GM23338 (cell line): ENCODE measurements around the gene HOXB3.

ENCODE experiments used
- CREB1 ChIP-seq: fragments of 250-450 bp; sonication (Bioruptor Pico); IDR thresholded peaks from 2 replicates; pipeline ENCODE4 v1.5.0; 2020; ENCODE audit warnings: low read depth, mild to moderate bottlenecking, moderate library complexity
- EZH2 ChIP-seq: fragments of 200-600 bp; sonication (generic); IDR thresholded peaks from one replicate; pipeline ENCODE4 v1.8.0; 2017; ENCODE audit warnings: antibody characterized with exemption, mild to moderate bottlenecking, low read depth; ENCODE audit not compliant: unreplicated experiment
- EZH2phosphoT487 ChIP-seq: fragments of 200-600 bp; sonication (generic); IDR thresholded peaks from one replicate; pipeline ENCODE4 v1.8.1; 2018; ENCODE audit warnings: antibody characterized with exemption; ENCODE audit not compliant: unreplicated experiment
- JUNB ChIP-seq: IDR thresholded peaks from one replicate; pipeline ENCODE4 v1.6.1; 2016; ENCODE audit warnings: antibody characterized with exemption; ENCODE audit not compliant: unreplicated experiment
- NANOG ChIP-seq: IDR thresholded peaks from 2 replicates; pipeline ENCODE4 v1.6.1; 2016; ENCODE audit warnings: antibody characterized with exemption, borderline replicate concordance
- POLR2AphosphoS5 ChIP-seq: IDR thresholded peaks from 2 replicates; pipeline ENCODE4 v1.6.1; 2016; ENCODE audit warnings: antibody characterized with exemption, low read depth
- STAT1 ChIP-seq: IDR thresholded peaks from one replicate; pipeline ENCODE4 v1.6.1; 2016; ENCODE audit warnings: antibody characterized with exemption; ENCODE audit not compliant: unreplicated experiment
- ZNF331 ChIP-seq: fragments of 250-450 bp; sonication (Bioruptor Pico); IDR thresholded peaks from 2 replicates; pipeline ENCODE4 v1.5.0; 2020; ENCODE audit warnings: low read depth, mild to moderate bottlenecking, moderate library complexity
- TF ChIP-seq, protein P1 (sequence below), 2 experiments: fragments of 200-600 bp in 1 of 2; sonication (generic) in 1 of 2; conservative IDR thresholded peaks; 2 replicates each; pipeline versions ENCODE4 v1.5.1 to v1.6.1; 2016 to 2017; ENCODE audit warnings: antibody characterized with exemption in 2 of 2, low read depth in 2 of 2, mild to moderate bottlenecking in 2 of 2, moderate library complexity in 1 of 2
- TF ChIP-seq, protein P2 (sequence below): IDR thresholded peaks from one replicate; pipeline ENCODE4 v1.6.1; 2018; ENCODE audit warnings: antibody characterized with exemption; ENCODE audit not compliant: unreplicated experiment
- TF ChIP-seq, protein P3 (sequence below): IDR thresholded peaks from 2 replicates; pipeline ENCODE4 v1.6.1; 2016; ENCODE audit warnings: antibody characterized with exemption
- TF ChIP-seq, protein P4 (sequence below): fragments of 250-450 bp; sonication (Bioruptor Pico); IDR thresholded peaks from 2 replicates; pipeline ENCODE4 v1.5.0; 2020; ENCODE audit warnings: mild to moderate bottlenecking, moderate library complexity

DNA sequence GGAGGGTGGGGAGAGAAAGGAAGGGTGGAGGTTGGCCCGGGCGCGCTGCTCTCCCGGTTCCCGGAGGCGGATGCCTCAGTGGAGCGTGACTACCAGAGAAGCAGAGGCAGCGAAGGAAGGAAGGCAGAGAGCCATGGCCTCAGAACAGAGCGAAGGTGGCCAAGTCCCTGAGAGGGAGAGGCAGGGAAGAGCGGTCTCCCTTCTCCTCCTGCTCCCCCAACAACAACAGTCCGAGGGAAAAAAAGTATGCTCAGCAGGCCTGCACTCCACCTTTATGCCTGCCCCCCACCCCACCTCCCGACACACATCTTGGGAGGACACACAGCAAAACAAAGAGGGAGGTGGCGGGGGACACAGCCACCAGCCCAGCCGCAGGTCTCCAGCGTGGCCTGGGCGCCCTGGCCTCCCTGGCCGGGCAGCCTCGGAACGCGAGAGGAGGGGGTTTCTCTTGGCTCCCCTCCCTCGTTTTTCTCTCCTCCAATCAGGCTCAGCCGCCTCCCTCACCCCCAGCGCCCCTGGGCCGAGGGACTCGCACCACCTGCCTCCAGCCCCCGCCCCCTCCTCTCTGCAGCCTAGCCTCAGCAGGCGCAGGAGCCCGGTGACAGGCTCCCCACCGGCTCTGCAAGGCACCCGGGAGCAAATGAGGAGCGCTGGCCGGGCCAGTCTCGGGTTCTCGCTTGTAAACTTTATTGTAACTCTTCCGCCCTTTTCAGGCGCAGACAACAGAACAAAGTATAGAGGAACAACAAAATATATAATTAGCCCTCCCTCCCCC, 21.8 kb upstream of the HOXB3 start:
- TF ChIP-seq CREB1 (CRISPR knock-in tag) = no peak
- TF ChIP-seq, protein P1, sequence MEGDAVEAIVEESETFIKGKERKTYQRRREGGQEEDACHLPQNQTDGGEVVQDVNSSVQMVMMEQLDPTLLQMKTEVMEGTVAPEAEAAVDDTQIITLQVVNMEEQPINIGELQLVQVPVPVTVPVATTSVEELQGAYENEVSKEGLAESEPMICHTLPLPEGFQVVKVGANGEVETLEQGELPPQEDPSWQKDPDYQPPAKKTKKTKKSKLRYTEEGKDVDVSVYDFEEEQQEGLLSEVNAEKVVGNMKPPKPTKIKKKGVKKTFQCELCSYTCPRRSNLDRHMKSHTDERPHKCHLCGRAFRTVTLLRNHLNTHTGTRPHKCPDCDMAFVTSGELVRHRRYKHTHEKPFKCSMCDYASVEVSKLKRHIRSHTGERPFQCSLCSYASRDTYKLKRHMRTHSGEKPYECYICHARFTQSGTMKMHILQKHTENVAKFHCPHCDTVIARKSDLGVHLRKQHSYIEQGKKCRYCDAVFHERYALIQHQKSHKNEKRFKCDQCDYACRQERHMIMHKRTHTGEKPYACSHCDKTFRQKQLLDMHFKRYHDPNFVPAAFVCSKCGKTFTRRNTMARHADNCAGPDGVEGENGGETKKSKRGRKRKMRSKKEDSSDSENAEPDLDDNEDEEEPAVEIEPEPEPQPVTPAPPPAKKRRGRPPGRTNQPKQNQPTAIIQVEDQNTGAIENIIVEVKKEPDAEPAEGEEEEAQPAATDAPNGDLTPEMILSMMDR (conservative IDR thresholded peaks at IDR 0.05; ENCODE audit: low read depth in 2 of 2) = no peak
- no peak for TF ChIP-seq STAT1
- TF ChIP-seq POLR2AphosphoS5 = no peak
- TF ChIP-seq EZH2 = peak; percentile 89
- TF ChIP-seq, protein P2, sequence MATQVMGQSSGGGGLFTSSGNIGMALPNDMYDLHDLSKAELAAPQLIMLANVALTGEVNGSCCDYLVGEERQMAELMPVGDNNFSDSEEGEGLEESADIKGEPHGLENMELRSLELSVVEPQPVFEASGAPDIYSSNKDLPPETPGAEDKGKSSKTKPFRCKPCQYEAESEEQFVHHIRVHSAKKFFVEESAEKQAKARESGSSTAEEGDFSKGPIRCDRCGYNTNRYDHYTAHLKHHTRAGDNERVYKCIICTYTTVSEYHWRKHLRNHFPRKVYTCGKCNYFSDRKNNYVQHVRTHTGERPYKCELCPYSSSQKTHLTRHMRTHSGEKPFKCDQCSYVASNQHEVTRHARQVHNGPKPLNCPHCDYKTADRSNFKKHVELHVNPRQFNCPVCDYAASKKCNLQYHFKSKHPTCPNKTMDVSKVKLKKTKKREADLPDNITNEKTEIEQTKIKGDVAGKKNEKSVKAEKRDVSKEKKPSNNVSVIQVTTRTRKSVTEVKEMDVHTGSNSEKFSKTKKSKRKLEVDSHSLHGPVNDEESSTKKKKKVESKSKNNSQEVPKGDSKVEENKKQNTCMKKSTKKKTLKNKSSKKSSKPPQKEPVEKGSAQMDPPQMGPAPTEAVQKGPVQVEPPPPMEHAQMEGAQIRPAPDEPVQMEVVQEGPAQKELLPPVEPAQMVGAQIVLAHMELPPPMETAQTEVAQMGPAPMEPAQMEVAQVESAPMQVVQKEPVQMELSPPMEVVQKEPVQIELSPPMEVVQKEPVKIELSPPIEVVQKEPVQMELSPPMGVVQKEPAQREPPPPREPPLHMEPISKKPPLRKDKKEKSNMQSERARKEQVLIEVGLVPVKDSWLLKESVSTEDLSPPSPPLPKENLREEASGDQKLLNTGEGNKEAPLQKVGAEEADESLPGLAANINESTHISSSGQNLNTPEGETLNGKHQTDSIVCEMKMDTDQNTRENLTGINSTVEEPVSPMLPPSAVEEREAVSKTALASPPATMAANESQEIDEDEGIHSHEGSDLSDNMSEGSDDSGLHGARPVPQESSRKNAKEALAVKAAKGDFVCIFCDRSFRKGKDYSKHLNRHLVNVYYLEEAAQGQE = no peak
- TF ChIP-seq EZH2phosphoT487 = no peak
- no peak for TF ChIP-seq JUNB
- no peak for TF ChIP-seq ZNF331 (CRISPR knock-in tag)
- TF ChIP-seq NANOG = no peak
- TF ChIP-seq, protein P3, sequence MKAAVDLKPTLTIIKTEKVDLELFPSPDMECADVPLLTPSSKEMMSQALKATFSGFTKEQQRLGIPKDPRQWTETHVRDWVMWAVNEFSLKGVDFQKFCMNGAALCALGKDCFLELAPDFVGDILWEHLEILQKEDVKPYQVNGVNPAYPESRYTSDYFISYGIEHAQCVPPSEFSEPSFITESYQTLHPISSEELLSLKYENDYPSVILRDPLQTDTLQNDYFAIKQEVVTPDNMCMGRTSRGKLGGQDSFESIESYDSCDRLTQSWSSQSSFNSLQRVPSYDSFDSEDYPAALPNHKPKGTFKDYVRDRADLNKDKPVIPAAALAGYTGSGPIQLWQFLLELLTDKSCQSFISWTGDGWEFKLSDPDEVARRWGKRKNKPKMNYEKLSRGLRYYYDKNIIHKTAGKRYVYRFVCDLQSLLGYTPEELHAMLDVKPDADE = no peak
- TF ChIP-seq, protein P4, sequence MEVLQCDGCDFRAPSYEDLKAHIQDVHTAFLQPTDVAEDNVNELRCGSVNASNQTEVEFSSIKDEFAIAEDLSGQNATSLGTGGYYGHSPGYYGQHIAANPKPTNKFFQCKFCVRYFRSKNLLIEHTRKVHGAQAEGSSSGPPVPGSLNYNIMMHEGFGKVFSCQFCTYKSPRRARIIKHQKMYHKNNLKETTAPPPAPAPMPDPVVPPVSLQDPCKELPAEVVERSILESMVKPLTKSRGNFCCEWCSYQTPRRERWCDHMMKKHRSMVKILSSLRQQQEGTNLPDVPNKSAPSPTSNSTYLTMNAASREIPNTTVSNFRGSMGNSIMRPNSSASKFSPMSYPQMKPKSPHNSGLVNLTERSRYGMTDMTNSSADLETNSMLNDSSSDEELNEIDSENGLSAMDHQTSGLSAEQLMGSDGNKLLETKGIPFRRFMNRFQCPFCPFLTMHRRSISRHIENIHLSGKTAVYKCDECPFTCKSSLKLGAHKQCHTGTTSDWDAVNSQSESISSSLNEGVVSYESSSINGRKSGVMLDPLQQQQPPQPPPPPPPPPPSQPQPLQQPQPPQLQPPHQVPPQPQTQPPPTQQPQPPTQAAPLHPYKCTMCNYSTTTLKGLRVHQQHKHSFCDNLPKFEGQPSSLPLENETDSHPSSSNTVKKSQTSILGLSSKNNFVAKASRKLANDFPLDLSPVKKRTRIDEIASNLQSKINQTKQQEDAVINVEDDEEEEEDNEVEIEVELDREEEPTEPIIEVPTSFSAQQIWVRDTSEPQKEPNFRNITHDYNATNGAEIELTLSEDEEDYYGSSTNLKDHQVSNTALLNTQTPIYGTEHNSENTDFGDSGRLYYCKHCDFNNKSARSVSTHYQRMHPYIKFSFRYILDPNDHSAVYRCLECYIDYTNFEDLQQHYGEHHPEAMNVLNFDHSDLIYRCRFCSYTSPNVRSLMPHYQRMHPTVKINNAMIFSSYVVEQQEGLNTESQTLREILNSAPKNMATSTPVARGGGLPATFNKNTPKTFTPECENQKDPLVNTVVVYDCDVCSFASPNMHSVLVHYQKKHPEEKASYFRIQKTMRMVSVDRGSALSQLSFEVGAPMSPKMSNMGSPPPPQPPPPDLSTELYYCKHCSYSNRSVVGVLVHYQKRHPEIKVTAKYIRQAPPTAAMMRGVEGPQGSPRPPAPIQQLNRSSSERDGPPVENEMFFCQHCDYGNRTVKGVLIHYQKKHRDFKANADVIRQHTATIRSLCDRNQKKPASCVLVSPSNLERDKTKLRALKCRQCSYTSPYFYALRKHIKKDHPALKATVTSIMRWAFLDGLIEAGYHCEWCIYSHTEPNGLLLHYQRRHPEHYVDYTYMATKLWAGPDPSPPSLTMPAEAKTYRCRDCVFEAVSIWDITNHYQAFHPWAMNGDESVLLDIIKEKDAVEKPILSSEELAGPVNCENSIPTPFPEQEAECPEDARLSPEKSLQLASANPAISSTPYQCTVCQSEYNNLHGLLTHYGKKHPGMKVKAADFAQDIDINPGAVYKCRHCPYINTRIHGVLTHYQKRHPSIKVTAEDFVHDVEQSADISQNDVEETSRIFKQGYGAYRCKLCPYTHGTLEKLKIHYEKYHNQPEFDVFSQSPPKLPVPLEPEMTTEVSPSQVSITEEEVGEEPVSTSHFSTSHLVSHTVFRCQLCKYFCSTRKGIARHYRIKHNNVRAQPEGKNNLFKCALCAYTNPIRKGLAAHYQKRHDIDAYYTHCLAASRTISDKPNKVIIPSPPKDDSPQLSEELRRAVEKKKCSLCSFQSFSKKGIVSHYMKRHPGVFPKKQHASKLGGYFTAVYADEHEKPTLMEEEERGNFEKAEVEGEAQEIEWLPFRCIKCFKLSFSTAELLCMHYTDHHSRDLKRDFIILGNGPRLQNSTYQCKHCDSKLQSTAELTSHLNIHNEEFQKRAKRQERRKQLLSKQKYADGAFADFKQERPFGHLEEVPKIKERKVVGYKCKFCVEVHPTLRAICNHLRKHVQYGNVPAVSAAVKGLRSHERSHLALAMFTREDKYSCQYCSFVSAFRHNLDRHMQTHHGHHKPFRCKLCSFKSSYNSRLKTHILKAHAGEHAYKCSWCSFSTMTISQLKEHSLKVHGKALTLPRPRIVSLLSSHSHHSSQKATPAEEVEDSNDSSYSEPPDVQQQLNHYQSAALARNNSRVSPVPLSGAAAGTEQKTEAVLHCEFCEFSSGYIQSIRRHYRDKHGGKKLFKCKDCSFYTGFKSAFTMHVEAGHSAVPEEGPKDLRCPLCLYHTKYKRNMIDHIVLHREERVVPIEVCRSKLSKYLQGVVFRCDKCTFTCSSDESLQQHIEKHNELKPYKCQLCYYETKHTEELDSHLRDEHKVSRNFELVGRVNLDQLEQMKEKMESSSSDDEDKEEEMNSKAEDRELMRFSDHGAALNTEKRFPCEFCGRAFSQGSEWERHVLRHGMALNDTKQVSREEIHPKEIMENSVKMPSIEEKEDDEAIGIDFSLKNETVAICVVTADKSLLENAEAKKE (CRISPR knock-in tag) = no peak
